ENCODE measurements around the gene RAET1E.
A peak's percentile ranks its signal among the peaks of the same experiment; 100 is the strongest.
"Not testable (repeated sequence)": the region's sequence is repeated elsewhere in the genome, so short reads cannot be mapped to it uniquely, and the experiment has no call there.

The RAET1E gene

DNA sequence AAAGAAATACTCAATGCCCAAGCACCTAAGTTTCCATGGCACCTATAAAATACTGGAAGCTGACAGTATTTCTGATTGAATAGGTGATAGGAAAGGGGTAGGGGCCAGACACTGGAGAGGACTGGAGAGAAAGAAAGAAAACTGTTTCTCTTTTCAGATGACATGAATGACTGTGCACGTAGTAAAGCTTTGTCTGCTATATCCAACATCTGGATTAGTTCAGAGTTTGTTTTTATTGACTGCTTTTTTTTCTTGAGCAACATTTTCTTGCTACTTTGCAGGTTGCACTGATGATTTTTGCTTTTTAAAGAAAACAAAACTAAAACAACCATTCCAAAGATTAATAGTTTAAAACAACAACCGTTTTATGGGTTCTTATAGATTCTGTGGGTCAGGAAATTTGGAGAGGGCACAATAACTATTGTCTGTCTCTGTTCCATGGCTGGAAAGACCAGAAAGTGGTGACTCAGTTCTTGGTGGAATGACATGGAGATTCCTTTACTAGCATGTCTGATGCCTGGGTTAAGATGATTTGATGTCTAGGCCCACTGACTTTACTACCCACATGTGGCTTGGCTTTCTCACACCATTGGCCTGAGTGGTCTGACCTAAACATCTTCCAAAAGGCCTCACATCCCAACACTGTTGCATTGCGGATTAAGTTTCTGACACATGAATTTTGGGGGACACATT, 21.5 kb downstream of the RAET1E start:
- Histone ChIP-seq H3K36me3 (ENCODE audit: control insufficient read depth, insufficient read depth, low read length) (no peaks in the 10 kb centered on the region), H3K4me1 (ENCODE audit: control insufficient read depth, insufficient read depth, low read length) (no peaks in the 10 kb centered on the region), H3K27me3 (ENCODE audit: control insufficient read depth, insufficient read depth, low read length) (no peaks in the 10 kb centered on the region), H3K4me3 (ENCODE audit: low read length) (no peak overlapping the region), H3K9ac (ENCODE audit: low read length) (no peak overlapping the region), H3K9me3 (ENCODE audit: control insufficient read depth, low read length) (no peaks in the 10 kb centered on the region)

GRCh38 chr6:149872233-149872632, 25.7 kb downstream of the RAET1E start:
- Histone ChIP-seq H3K27me3 (ENCODE audit: control insufficient read depth, insufficient read depth, low read length) (no peaks in the 10 kb centered on the region), H3K36me3 (ENCODE audit: control insufficient read depth, insufficient read depth, low read length) (no peaks in the 10 kb centered on the region), H3K4me1 (ENCODE audit: control insufficient read depth, insufficient read depth, low read length) (no peaks in the 10 kb centered on the region), H3K9ac (ENCODE audit: low read length) (no peak overlapping the region), H3K9me3 (ENCODE audit: control insufficient read depth, low read length) (no peaks in the 10 kb centered on the region), H3K4me3 (ENCODE audit: low read length) (no peak overlapping the region)

GRCh38 chr6:149871182-149871581, 26.7 kb downstream of the RAET1E start:
- H3K4me1 ChIP-seq (ENCODE audit: control insufficient read depth, insufficient read depth, low read length): no peaks in the 10 kb centered on the region
- no peak overlapping the region for H3K9ac ChIP-seq (ENCODE audit: low read length)
- no peaks in the 10 kb centered on the region for H3K27me3 ChIP-seq (ENCODE audit: control insufficient read depth, insufficient read depth, low read length)
- H3K36me3 ChIP-seq (ENCODE audit: control insufficient read depth, insufficient read depth, low read length): no peaks in the 10 kb centered on the region
- no peak overlapping the region for H3K4me3 ChIP-seq (ENCODE audit: low read length)
- no peaks in the 10 kb centered on the region for H3K9me3 ChIP-seq (ENCODE audit: control insufficient read depth, low read length)

GRCh38 chr6:149869275-149869892, 28.5 kb downstream of the RAET1E start:
- no peaks in the 10 kb centered on the region for H3K36me3 ChIP-seq (ENCODE audit: control insufficient read depth, insufficient read depth, low read length)

DNA sequence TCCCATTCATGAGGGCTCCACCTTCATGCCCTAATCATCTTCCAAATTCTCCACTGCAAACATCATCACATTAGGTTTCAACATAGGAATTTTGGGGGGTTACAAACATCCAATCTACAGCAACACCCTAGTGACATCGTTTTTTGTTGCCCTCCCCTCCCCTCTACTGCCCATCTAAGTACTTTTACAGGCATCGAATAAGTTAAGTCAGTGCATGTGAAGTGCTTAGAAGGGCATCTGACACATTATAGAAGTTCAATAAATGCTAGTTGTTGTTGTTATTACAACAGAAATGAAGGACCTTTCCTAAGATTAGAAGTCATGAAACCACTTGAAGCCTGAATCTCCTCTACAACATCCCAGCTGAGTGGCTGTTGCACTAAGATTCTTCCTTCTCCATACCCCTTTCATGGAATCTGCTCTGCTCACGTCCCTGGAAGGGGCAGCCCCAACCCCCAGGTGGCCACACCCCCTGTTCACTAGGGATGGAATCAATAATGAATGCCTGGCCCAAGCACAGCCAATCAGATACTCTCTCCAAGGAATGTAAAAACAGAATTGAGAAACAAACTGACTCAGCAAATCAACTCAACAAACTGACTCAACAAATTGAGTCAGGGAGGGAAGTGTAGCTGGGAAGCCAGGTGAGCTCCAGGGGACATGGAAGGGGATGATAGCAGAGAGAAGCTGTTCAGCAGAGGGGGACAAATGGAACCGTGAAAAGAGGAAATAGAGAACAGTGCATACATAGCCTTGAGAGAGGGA, 29.9 kb downstream of the RAET1E start:
- no peak overlapping the region for H3K9ac ChIP-seq (ENCODE audit: low read length)
- H3K4me1 ChIP-seq (ENCODE audit: control insufficient read depth, insufficient read depth, low read length): no peaks in the 10 kb centered on the region
- H3K4me3 ChIP-seq (ENCODE audit: low read length): no peak overlapping the region
- no peaks in the 10 kb centered on the region for H3K27me3 ChIP-seq (ENCODE audit: control insufficient read depth, insufficient read depth, low read length)
- no peaks in the 10 kb centered on the region for H3K36me3 ChIP-seq (ENCODE audit: control insufficient read depth, insufficient read depth, low read length)
- H3K9me3 ChIP-seq (ENCODE audit: control insufficient read depth, low read length): no peaks in the 10 kb centered on the region

More at GRCh38 chr6:149869275-149869892, 28.5 kb downstream of the RAET1E start:
- Histone ChIP-seq H3K9ac (ENCODE audit: low read length) (no peak overlapping the region), H3K4me3 (ENCODE audit: low read length) (no peak overlapping the region), H3K27me3 (ENCODE audit: control insufficient read depth, insufficient read depth, low read length) (no peaks in the 10 kb centered on the region), H3K4me1 (ENCODE audit: control insufficient read depth, insufficient read depth, low read length) (no peaks in the 10 kb centered on the region), H3K9me3 (ENCODE audit: control insufficient read depth, low read length) (no peaks in the 10 kb centered on the region)

GRCh38 chr6:149864578-149865535, 33.1 kb downstream of the RAET1E start:
- H3K9ac ChIP-seq (ENCODE audit: low read length): peak overlapping the region; percentile 78
- no peak overlapping the region for H3K4me3 ChIP-seq (ENCODE audit: low read length)
- H3K36me3 ChIP-seq (ENCODE audit: control insufficient read depth, insufficient read depth, low read length): no peaks in the 10 kb centered on the region
- H3K27me3 ChIP-seq (ENCODE audit: control insufficient read depth, insufficient read depth, low read length): no peaks in the 10 kb centered on the region
- H3K4me1 ChIP-seq (ENCODE audit: control insufficient read depth, insufficient read depth, low read length): peaks cover 17% of the 10 kb centered on the region
- H3K9me3 ChIP-seq (ENCODE audit: control insufficient read depth, low read length): no peaks in the 10 kb centered on the region

- peak within 1 kb of the TSS; percentile 78 for H3K9ac ChIP-seq (ENCODE audit: low read length)
- no peaks in the 10 kb centered on the region for H3K27me3 ChIP-seq (ENCODE audit: control insufficient read depth, insufficient read depth, low read length)
- no peaks in the 10 kb centered on the region for H3K9me3 ChIP-seq (ENCODE audit: control insufficient read depth, low read length)
- H3K36me3 ChIP-seq (ENCODE audit: control insufficient read depth, insufficient read depth, low read length): no peaks in the 10 kb centered on the region
- peak within 1 kb of the TSS; percentile 62 for H3K4me3 ChIP-seq (ENCODE audit: low read length)
- peaks cover 20% of the 10 kb centered on the region for H3K4me1 ChIP-seq (ENCODE audit: control insufficient read depth, insufficient read depth, low read length)
These were observed 34.0 kb downstream of the RAET1E start, which contains the start of gene LRP11 for GRCh38 chr6:149863698-149864577. LRP11 (minus strand) TSS chr6:149864359; CDS start chr6:149864020, 339 bp downstream.

- no peaks in the 10 kb centered on the region for H3K27me3 ChIP-seq (ENCODE audit: control insufficient read depth, insufficient read depth, low read length)
- H3K9ac ChIP-seq (ENCODE audit: low read length): peak overlapping the region; percentile 78
- H3K4me1 ChIP-seq (ENCODE audit: control insufficient read depth, insufficient read depth, low read length): peaks cover 20% of the 10 kb centered on the region
- no peaks in the 10 kb centered on the region for H3K9me3 ChIP-seq (ENCODE audit: control insufficient read depth, low read length)
- H3K36me3 ChIP-seq (ENCODE audit: control insufficient read depth, insufficient read depth, low read length): no peaks in the 10 kb centered on the region
- peak overlapping the region; percentile 62 for H3K4me3 ChIP-seq (ENCODE audit: low read length)
These were observed 34.8 kb downstream of the RAET1E start for GRCh38 chr6:149862922-149863697.

DNA sequence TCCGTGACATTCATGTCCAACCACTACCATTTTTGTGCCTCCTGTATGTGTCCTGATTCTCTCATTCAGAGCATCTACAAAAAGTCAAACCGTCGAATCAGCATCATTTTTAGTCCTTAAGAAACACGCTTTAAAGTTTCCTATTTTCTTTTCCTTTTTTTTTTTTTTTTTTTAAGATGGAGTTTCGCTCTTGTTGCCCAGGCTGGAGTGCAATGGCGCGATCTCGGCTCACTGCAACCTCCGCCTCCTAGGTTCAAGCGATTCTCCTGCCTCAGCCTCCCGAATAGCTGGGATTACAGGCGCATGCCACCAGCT, 35.5 kb downstream of the RAET1E start:
- H3K4me3 ChIP-seq (ENCODE audit: low read length); H3K36me3 ChIP-seq (ENCODE audit: control insufficient read depth, insufficient read depth, low read length); H3K9me3 ChIP-seq (ENCODE audit: control insufficient read depth, low read length); H3K27me3 ChIP-seq (ENCODE audit: control insufficient read depth, insufficient read depth, low read length); H3K9ac ChIP-seq (ENCODE audit: low read length): not testable (repeated sequence)
- H3K4me1 ChIP-seq (ENCODE audit: control insufficient read depth, insufficient read depth, low read length): peaks cover 20% of the 10 kb centered on the region

- no peaks in the 10 kb centered on the region for H3K9me3 ChIP-seq (ENCODE audit: control insufficient read depth, low read length)
- no peaks in the 10 kb centered on the region for H3K36me3 ChIP-seq (ENCODE audit: control insufficient read depth, insufficient read depth, low read length)
- no peak overlapping the region for H3K9ac ChIP-seq (ENCODE audit: low read length)
- H3K4me1 ChIP-seq (ENCODE audit: control insufficient read depth, insufficient read depth, low read length): peaks cover 20% of the 10 kb centered on the region
- H3K4me3 ChIP-seq (ENCODE audit: low read length): no peak overlapping the region
- H3K27me3 ChIP-seq (ENCODE audit: control insufficient read depth, insufficient read depth, low read length): no peaks in the 10 kb centered on the region
These were observed 36.1 kb downstream of the RAET1E start for GRCh38 chr6:149861603-149862423.
